Measurements from ENCODE around the gene PTPN12. TPM values are rescaled to one million over a fixed set of nuclear protein-coding genes. Genes with fewer than 3 reads are reported as not detected.
A peak's percentile ranks its signal among the peaks of the same experiment; 100 is the strongest.

PTPN12 gene
- total and polyA plus RNA-seq, 2 donors from 2014 or later = 19.2 to 83.1 TPM

DNA sequence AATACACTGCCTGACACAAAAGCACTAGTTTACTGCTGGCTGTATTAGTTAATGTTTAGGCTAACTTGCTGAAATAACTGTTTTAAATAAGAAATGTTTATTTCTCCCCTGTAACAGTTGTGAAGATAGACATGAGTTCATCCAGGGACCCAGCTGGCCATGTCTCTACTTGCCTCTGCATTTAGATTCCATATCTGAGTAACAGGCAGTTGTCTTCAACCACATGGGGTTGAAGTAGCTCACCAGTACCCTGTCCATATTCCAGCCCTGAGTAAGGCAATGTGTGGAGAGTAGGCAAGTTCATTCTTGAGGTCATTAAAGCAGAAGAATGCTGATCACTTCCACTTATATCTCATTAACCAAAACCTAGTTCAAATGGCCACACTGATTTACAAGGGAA lies 128.1 kb downstream of the PTPN12 start:
- Histone ChIP-seq H3K9ac (ENCODE audit: low read length in 3 of 3) (no peak overlapping the region), H3K9me3 (ENCODE audit: control insufficient read depth in 2 of 3, insufficient read depth in 1 of 3, low read length in 3 of 3) (no peaks in the 10 kb centered on the region), H3K27me3 (ENCODE audit: control insufficient read depth, insufficient read depth, low read length) (no peaks in the 10 kb centered on the region), H3K36me3 (ENCODE audit: control insufficient read depth in 2 of 3, insufficient read depth in 3 of 3, low read length in 3 of 3) (no peaks in the 10 kb centered on the region), H3K27ac (ENCODE audit: low read depth in 2 of 2, low read length in 2 of 2) (no peak overlapping the region), H3K4me1 (ENCODE audit: control insufficient read depth in 2 of 3, insufficient read depth in 2 of 3, low read depth in 1 of 3, low read length in 3 of 3) (peaks cover 0 to 4% (median 0%) of the 10 kb centered on the region in 3 donors), H3K4me3 (ENCODE audit: low read length in 3 of 3) (no peak overlapping the region)
- TF ChIP-seq, protein P1, sequence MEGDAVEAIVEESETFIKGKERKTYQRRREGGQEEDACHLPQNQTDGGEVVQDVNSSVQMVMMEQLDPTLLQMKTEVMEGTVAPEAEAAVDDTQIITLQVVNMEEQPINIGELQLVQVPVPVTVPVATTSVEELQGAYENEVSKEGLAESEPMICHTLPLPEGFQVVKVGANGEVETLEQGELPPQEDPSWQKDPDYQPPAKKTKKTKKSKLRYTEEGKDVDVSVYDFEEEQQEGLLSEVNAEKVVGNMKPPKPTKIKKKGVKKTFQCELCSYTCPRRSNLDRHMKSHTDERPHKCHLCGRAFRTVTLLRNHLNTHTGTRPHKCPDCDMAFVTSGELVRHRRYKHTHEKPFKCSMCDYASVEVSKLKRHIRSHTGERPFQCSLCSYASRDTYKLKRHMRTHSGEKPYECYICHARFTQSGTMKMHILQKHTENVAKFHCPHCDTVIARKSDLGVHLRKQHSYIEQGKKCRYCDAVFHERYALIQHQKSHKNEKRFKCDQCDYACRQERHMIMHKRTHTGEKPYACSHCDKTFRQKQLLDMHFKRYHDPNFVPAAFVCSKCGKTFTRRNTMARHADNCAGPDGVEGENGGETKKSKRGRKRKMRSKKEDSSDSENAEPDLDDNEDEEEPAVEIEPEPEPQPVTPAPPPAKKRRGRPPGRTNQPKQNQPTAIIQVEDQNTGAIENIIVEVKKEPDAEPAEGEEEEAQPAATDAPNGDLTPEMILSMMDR (IDR thresholded peaks at IDR 0.05; ENCODE audit: borderline replicate concordance, extremely low read depth, insufficient read depth) = no peak
- no peak for FAIRE-seq
- no peak for DNase-seq
- intact Hi-C loops (cut with DNase I) = no loop called here

DNA sequence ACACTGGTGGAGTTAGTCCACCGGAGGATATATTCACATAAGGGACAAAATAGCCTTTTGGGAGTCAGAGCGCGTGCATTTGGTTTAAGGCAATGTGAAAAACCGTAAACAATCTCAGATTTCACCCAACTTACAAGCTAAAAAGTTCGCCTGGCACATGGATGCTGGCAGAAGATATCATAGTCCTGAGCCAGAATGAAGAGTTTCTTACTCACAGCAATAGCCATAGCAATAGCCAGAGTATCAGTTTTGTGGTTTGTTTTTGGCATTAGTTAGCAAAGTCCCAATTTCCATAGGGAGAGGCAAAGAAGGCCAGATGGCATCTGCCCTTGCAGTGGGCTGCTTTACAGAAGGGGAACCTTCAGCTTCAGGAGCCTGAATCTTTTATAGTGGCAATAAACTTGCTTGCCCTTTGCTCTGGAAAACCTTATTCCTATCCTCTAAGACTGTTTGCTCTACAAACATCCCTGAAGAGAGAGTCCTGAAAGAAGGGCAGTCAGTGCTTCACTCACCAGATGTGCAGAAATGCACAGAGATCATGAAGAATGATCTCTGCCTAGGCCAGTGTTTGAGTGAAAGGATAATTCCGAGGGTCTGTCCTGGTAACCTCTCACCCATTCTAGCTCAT lies 130.5 kb downstream of the PTPN12 start:
- Histone ChIP-seq H3K27ac (ENCODE audit: low read depth in 2 of 2, low read length in 2 of 2) (no peak overlapping the region), H3K27me3 (ENCODE audit: control insufficient read depth, insufficient read depth, low read length) (no peaks in the 10 kb centered on the region), H3K36me3 (ENCODE audit: control insufficient read depth in 2 of 3, insufficient read depth in 3 of 3, low read length in 3 of 3) (no peaks in the 10 kb centered on the region), H3K9ac (ENCODE audit: low read length in 3 of 3) (no peak overlapping the region), H3K9me3 (ENCODE audit: control insufficient read depth in 2 of 3, insufficient read depth in 1 of 3, low read length in 3 of 3) (no peaks in the 10 kb centered on the region), H3K4me1 (ENCODE audit: control insufficient read depth in 2 of 3, insufficient read depth in 2 of 3, low read depth in 1 of 3, low read length in 3 of 3) (peaks cover 0 to 4% (median 0%) of the 10 kb centered on the region in 3 donors), H3K4me3 (ENCODE audit: low read length in 3 of 3) (no peak overlapping the region)
- no peak for FAIRE-seq
- intact Hi-C loops (cut with DNase I) = no loop called here
- TF ChIP-seq, protein P1 (IDR thresholded peaks at IDR 0.05; ENCODE audit: borderline replicate concordance, extremely low read depth, insufficient read depth) = no peak
- peak in 2 of 5 donors; percentile 22 to 26 for DNase-seq

DNA sequence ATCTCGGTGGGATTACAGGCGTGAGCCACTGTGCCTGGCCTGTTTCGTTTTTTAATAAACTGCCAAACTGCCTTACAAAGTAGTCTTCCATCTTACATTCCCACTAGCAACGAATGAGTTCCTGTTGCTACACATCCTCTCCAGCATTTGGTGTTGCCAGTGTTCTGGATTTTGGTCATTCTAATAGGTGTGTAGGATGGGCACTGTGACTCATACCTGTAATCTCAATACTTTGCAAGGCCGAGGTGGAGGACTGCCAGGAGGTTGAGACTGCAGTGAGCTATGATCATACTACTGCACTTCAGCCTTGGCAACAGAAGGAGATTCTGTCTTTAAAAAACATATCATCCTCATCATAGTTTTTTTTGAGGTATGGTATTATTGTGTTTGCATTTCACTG lies 137.8 kb downstream of the PTPN12 start:
- Histone ChIP-seq H3K27me3 (ENCODE audit: control insufficient read depth, insufficient read depth, low read length) (no peaks in the 10 kb centered on the region), H3K9ac (ENCODE audit: low read length in 3 of 3) (no peak overlapping the region), H3K9me3 (ENCODE audit: control insufficient read depth in 2 of 3, insufficient read depth in 1 of 3, low read length in 3 of 3) (no peaks in the 10 kb centered on the region), H3K4me1 (ENCODE audit: control insufficient read depth in 2 of 3, insufficient read depth in 2 of 3, low read depth in 1 of 3, low read length in 3 of 3) (no peaks in the 10 kb centered on the region), H3K4me3 (ENCODE audit: low read length in 3 of 3) (no peak overlapping the region), H3K36me3 (ENCODE audit: control insufficient read depth in 2 of 3, insufficient read depth in 3 of 3, low read length in 3 of 3) (no peaks in the 10 kb centered on the region), H3K27ac (ENCODE audit: low read depth in 2 of 2, low read length in 2 of 2) (no peak overlapping the region)
- intact Hi-C loops (cut with DNase I) = no loop called here
- no peak for FAIRE-seq
- TF ChIP-seq, protein P1 (IDR thresholded peaks at IDR 0.05; ENCODE audit: borderline replicate concordance, extremely low read depth, insufficient read depth) = no peak
- DNase-seq = no peak

DNA sequence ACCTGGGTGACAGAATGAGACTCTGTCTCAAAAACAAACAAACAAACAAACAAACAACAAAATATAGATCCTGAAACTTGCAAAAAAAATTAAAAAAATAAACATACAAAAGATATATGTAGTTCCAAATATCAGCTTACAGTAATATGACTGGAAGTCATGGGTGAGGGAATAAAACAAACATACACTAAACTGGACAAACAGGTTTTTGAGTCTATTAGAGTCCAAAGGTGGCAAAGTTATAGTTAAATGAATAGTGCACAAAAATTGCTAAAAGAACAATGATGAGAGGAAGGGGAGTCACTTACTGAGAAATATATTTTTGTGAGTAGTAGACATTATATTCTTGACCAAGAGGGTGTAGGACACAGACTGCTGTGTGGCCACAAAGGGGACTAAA lies 142.5 kb downstream of the PTPN12 start:
- H3K36me3 ChIP-seq (ENCODE audit: control insufficient read depth in 2 of 3, insufficient read depth in 3 of 3, low read length in 3 of 3) = peaks cover 0 to 3% (median 2%) of the 10 kb centered on the region in 3 donors
- TF ChIP-seq, protein P1 (IDR thresholded peaks at IDR 0.05; ENCODE audit: borderline replicate concordance, extremely low read depth, insufficient read depth) = no peak
- H3K4me3 ChIP-seq (ENCODE audit: low read length in 3 of 3) = no peak overlapping the region
- FAIRE-seq = no peak
- no peaks in the 10 kb centered on the region for H3K4me1 ChIP-seq (ENCODE audit: control insufficient read depth in 2 of 3, insufficient read depth in 2 of 3, low read depth in 1 of 3, low read length in 3 of 3)
- H3K27ac ChIP-seq (ENCODE audit: low read depth in 2 of 2, low read length in 2 of 2) = no peak overlapping the region
- H3K9ac ChIP-seq (ENCODE audit: low read length in 3 of 3) = no peak overlapping the region
- H3K27me3 ChIP-seq (ENCODE audit: control insufficient read depth, insufficient read depth, low read length) = no peaks in the 10 kb centered on the region
- H3K9me3 ChIP-seq (ENCODE audit: control insufficient read depth in 2 of 3, insufficient read depth in 1 of 3, low read length in 3 of 3) = no peaks in the 10 kb centered on the region
- intact Hi-C loops (cut with DNase I) = no loop called here
- DNase-seq = peak in 1 of 5 donors; percentile 46
